Esophagus squamous epithelium (tissue), 4 donors: ENCODE measurements around the gene USP35.

ENCODE experiments used
- POLR2A ChIP-seq, 4 donors: fragments of 450-650 bp; IDR thresholded peaks; one replicate each; pipeline ENCODE4 v1.6.1; 2017; ENCODE audit warnings: antibody characterized with exemption in 4 of 4, mild to moderate bottlenecking in 4 of 4, moderate library complexity in 3 of 4
- TF ChIP-seq, protein P1 (sequence below), 6 experiments: fragments of 450-650 bp in 4 of 6; fragments of 200-600 bp in 2 of 6; sonication (generic) in 2 of 6; IDR thresholded peaks; one replicate each; pipeline ENCODE4 v1.5.1; 2016 to 2019; ENCODE audit warnings: antibody characterized with exemption in 6 of 6, mild to moderate bottlenecking in 4 of 6, moderate library complexity in 4 of 6

DNA sequence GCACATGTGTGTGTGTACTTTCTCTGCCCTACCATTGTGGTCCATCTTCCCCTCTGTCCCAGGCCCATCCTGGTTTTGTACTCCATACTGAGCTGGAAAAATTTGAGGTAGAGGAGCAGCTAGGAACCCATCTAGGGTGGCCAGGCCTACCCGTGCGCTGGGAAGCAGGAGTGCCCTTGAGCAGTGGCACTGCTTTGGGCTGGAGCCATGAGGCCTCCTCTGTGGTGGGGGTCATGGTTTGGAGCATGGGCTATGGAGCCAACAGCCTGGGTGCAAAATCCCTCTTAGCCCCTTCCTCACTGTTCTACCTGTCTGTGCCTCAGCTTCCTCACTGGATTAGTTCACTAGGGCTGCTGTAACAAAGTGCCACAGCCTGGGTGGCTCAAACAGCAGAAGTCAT is 27.4 kb upstream of the USP35 start:
- TF ChIP-seq, protein P1, sequence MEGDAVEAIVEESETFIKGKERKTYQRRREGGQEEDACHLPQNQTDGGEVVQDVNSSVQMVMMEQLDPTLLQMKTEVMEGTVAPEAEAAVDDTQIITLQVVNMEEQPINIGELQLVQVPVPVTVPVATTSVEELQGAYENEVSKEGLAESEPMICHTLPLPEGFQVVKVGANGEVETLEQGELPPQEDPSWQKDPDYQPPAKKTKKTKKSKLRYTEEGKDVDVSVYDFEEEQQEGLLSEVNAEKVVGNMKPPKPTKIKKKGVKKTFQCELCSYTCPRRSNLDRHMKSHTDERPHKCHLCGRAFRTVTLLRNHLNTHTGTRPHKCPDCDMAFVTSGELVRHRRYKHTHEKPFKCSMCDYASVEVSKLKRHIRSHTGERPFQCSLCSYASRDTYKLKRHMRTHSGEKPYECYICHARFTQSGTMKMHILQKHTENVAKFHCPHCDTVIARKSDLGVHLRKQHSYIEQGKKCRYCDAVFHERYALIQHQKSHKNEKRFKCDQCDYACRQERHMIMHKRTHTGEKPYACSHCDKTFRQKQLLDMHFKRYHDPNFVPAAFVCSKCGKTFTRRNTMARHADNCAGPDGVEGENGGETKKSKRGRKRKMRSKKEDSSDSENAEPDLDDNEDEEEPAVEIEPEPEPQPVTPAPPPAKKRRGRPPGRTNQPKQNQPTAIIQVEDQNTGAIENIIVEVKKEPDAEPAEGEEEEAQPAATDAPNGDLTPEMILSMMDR (IDR thresholded peaks at IDR 0.05) = no peak
- TF ChIP-seq POLR2A (IDR thresholded peaks at IDR 0.05) = no peak
